DMS 273 (cell line): ENCODE measurements around the gene ARHGAP25.

Source experiments
- DNase-seq: peaks from one replicate; lab custom pipeline; 2025; ENCODE audit not compliant: unreplicated experiment; lab: John Stamatoyannopoulos, UW

The ARHGAP25 gene

DNA sequence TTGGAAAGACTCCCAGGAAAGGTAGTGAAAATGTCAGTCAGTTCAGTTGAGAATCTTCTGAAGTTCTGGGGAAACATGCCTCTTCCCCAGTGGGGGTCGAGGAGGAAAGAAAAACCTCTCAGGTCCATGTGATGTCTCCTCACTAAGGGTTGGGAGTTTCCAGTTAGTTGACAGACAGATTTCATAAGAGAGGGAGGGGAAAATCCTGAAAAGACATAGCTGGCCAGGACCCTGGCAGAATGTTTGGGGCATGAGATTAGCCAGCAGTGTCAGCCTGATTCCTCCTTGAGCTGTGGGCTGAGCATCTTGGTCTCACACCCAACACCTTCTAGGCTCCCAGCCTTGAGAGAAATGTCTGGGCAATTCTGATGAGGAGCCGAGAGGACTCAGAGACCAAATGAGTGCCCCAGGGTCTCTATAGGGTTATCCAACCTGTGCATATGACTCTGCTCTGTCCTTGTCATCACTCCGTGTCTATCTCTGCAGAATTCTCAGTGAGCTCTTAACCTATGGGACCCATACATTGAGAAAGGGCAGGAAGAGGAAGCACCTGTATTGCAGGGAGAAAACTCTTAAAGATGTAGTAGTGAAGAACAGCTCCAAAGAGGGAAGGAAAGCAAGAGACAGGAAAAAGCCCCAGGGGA is 122.7 kb downstream of the ARHGAP25 start:
- DNase-seq, result no peak

DNA sequence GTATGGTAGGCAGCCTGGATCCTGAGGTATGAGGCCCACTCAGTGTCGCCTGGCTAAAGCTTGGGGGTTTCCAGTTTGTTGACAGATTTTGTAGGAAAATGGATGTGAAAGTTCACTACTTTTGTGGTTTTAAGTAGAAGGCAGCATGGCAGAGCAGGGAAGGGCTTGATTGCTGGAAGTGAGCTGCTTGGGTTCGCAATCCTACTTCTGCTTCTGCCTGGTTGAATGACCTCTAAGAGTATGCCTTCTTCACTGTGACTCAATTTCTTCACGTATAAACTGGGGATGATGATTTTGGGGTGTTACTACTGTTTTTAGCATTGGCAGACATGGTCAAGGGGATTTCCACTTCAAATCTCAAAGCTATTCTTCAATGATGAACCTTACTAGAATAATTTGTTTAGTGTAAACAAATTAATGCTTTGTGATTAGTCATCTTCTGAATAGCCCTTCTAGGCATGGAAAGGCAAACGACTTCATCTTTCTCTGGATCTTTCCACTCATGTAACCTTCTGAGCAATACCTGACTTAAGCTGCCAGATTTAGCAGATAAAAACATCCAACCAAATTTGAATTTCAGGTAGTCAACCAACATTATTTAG is 123.3 kb downstream of the ARHGAP25 start:
- DNase-seq, result no peak

DNA sequence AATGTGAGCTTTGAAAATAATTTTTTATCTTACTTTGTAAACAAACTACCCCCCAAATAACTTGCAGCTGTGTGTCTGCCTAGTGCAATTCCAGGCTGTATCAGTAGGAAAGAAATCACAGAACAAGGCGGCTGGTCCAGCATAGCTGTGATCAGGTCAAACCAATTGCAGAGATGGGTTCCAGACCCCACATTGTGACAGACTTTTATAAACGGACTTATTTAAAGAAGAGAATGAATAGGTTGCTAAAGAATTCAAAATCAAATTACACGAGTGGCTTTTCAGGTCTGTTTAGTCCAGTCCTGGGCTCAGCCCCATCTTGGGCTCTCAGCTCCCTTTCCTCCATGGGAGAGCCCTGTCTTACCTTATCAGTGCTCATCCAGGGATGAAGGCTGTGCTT is 125.5 kb downstream of the ARHGAP25 start:
- DNase-seq, result no peak

DNA sequence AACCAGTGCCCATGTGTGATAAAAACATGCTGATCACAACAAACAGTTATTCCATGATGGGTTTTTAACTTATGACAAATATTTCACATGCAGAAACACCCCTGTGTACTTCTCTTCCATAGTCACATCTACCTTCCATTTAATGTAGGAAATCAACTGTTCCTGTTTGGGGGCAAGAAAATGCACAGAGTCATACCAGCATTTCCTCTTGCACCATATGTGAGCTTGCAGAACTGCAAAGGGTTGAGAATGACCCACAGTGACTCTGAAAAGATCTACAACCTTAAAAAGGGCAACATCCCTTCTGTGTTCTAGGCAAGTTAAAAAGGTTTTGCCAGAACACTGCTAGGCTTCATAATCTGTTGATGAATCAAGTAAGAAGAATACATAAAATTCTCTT is 126.7 kb downstream of the ARHGAP25 start:
- DNase-seq, result no peak

DNA sequence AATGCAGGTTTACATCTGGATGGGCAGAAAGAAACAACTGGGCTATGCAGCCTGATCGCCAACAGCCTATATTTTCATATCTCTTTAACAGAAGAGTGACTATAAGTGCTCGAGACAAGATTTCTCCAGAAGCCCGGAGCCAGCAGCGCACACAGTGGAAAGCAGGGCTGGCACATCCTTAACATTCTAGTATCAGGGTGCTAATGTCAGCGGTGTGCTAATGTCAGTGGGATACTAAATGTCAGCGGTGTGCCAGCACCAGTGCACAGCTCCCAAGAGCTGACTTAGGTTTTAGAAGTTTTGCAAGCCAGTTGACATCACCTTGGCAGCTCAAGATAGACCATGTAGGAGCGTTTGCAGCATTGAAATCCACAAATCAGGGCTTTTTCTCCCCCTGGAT is 128.3 kb downstream of the ARHGAP25 start:
- no peak for DNase-seq

DNA sequence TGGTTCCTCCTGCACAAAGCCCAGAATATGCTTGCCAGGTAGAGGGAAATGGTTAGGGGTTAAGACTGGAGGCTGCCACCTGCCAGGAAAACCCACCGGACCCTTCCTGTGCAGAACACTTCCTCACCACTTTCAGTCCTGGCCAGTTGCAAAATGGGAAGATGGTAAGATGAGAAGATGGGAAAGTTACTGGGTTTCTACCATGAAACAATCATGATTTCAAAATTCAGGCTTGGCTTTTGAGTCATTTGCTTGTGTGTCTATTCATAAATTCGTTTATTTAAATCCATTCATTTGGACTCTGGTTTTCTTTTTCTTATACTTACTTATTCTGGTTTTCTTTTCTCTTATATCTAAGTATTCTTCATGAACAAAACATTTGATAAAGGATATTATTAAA is 129.4 kb downstream of the ARHGAP25 start:
- DNase-seq, result no peak

DNA sequence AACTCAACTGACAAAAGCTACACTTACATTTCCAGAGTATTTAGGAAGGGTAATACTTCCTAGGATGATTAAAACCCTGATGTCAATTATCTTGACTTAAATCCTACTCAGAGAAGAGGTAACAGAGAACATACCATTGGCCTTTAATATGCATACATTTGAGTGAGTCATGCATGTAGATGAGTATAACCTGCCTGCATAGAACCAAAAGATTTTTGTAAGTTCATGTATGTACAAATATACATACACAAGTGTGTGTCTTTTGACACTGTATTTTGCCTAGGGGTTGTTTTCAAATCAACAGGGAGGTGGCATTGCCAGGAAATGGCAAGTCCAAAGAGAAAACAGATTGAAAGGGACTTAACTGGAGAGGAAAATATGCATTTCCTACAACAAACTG is 130.5 kb downstream of the ARHGAP25 start:
- no peak for DNase-seq

DNA sequence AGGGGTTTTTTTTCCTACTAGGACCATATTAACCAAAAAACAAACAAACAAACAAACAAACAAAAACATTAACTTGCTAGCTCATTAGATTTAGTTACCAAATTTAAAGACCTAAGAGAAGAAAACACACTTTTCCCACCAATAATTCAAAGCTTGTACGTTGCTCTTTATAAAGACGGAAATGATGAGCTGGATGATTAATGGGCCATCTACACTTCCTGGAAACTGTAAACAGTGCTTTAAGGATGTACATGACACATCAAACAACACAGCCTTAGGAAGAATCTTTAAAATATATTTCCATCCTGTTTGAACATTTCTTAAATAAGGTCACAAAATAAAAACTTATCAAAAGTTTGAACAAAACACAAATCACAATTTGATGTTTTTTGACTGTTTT is 135.6 kb downstream of the ARHGAP25 start:
- no peak for DNase-seq

DNA sequence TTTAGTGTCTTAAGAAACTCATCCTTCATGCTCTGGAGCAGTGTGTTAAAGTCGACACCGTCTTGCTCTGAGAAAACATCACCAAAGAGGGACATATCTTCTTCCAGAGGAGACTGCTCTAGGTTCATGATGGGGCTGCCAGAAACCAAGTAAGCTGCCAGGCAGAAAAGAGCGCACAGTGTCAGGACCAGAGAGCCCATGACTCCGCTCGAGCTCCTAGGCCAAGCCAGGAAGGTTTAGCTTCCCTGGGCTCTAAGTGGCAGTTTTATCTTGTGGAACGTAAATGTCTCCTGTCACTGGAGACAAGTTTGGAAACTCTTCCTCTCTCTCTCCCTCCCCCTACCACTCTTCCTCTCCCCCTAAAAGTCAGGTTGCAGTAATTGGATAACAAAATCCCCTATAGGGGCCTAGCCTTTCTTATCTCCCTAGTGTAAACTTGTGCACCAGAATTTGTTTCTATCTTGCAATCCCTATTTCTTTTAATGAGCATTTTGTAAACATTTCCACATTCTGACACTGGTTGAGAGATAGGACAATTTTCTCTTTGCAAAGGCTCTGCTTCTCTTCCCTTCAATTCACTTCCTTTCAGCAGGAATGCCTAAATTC is 136.7 kb downstream of the ARHGAP25 start, which contains the start of gene BMP10:
Gene BMP10, minus strand, starts transcription at position 239 of the 606 bp plus-strand sequence. Its CDS starts 39 bp downstream, at position 200.
- no peak for DNase-seq
